MM.1S (cell line): ENCODE data around the gene ARFRP1.

Experiments used
- DNase-seq: peaks from one replicate; pipeline ENCODE4 v3.0.0-alpha.2; 2015
- H2AFZ ChIP-seq: fragments of 300-600 bp; sonication (generic); 2 replicates; pipeline ENCODE4 v1.6.0; 2016; ENCODE audit warnings: antibody characterized with exemption, low read length
- H3F3A ChIP-seq: fragments of 300-600 bp; sonication (generic); 2 replicates; pipeline ENCODE4 v1.6.1; 2016; ENCODE audit warnings: mild to moderate bottlenecking, antibody characterized with exemption, low read length, moderate library complexity, mixed read lengths; ENCODE audit not compliant: insufficient read depth
- H3K27ac ChIP-seq: fragments of 300-600 bp; sonication (generic); 2 replicates; pipeline ENCODE4 v1.5.1; 2016; ENCODE audit warnings: mild to moderate bottlenecking, low read length
- H3K27me3 ChIP-seq: fragments of 300-600 bp; sonication (generic); replicated peaks from 2 replicates; pipeline ENCODE4 v1.6.0; 2016; ENCODE audit warnings: low read length; ENCODE audit not compliant: insufficient read depth
- H3K36me3 ChIP-seq: fragments of 300-600 bp; sonication (generic); replicated peaks from 2 replicates; pipeline ENCODE4 v1.6.1; 2016; ENCODE audit warnings: mild to moderate bottlenecking, low read length, mixed read lengths; ENCODE audit not compliant: insufficient read depth
- H3K4me1 ChIP-seq: fragments of 300-600 bp; sonication (generic); 2 replicates; pipeline ENCODE4 v1.6.1; 2016; ENCODE audit warnings: low read length, mixed read lengths
- H3K4me2 ChIP-seq: fragments of 300-600 bp; sonication (generic); 2 replicates; pipeline ENCODE4 v1.6.0; 2016; ENCODE audit warnings: low read depth, low read length
- H3K4me3 ChIP-seq: fragments of 300-600 bp; sonication (generic); 2 replicates; pipeline ENCODE4 v1.5.1; 2016; ENCODE audit warnings: low read length, mixed read lengths
- H3K79me2 ChIP-seq: fragments of 300-600 bp; sonication (generic); 2 replicates; pipeline ENCODE4 v1.6.1; 2016; ENCODE audit warnings: mixed run types, low read length, mixed read lengths
- H3K9ac ChIP-seq: fragments of 300-600 bp; sonication (generic); 2 replicates; pipeline ENCODE4 v1.6.1; 2016; ENCODE audit warnings: low read length, mixed read lengths
- H3K9me2 ChIP-seq: fragments of 300-600 bp; sonication (generic); replicated peaks from 2 replicates; pipeline ENCODE4 v1.6.1; 2016; ENCODE audit warnings: mild to moderate bottlenecking, low read length, mixed read lengths; ENCODE audit not compliant: insufficient read depth
- H3K9me3 ChIP-seq: fragments of 300-600 bp; sonication (generic); replicated peaks from 2 replicates; pipeline ENCODE4 v1.6.1; 2016; ENCODE audit warnings: mild to moderate bottlenecking, low read length, mixed read lengths; ENCODE audit not compliant: insufficient read depth
- H4K20me1 ChIP-seq: fragments of 300-600 bp; sonication (generic); 2 replicates; pipeline ENCODE4 v1.6.1; 2016; ENCODE audit warnings: mild to moderate bottlenecking, low read length, moderate library complexity, mixed read lengths; ENCODE audit not compliant: insufficient read depth
- CTCF ChIP-seq: fragments of 300-600 bp; sonication (generic); IDR thresholded peaks from 2 replicates; pipeline ENCODE4 v1.5.1; 2016; ENCODE audit warnings: antibody characterized with exemption, low read length, mixed read lengths
- EZH2 ChIP-seq: fragments of 300-600 bp; sonication (generic); optimal IDR thresholded peaks from 2 replicates; pipeline ENCODE3; 2017; ENCODE audit warnings: low read depth, mild to moderate bottlenecking, antibody characterized with exemption, low read length, mixed read lengths
- EZH2phosphoT487 ChIP-seq: fragments of 300-600 bp; sonication (generic); IDR thresholded peaks from 2 replicates; pipeline ENCODE4 v1.6.1; 2018; ENCODE audit warnings: antibody characterized with exemption, low read length

Gene ARFRP1

GRCh38 chr20:63738687-63739129 lies 30.9 kb upstream of the ARFRP1 start:
- no peaks in the 10 kb centered on the region for H3K9me2 ChIP-seq
- peak overlapping the region; percentile 99 for H3K4me2 ChIP-seq
- DNase-seq, result peak; percentile 74
- no peaks in the 10 kb centered on the region for H4K20me1 ChIP-seq
- peak overlapping the region; percentile 59; the same call in 1 of the 2 replicates for H3K27ac ChIP-seq
- TF ChIP-seq EZH2 (no peak), EZH2phosphoT487 (no peak), CTCF (no peak)
- peaks cover 12% of the 10 kb centered on the region for H3K4me1 ChIP-seq
- H2AFZ ChIP-seq, result no peak overlapping the region
- no peaks in the 10 kb centered on the region for H3K9me3 ChIP-seq
- H3K79me2 ChIP-seq, result peaks cover 47% of the 10 kb centered on the region
- H3K9ac ChIP-seq, result peak overlapping the region; percentile 54
- H3K4me3 ChIP-seq, result peak overlapping the region; percentile 86
- no peaks in the 10 kb centered on the region for H3K36me3 ChIP-seq
- no peaks in the 10 kb centered on the region for H3K27me3 ChIP-seq
- peaks cover 20% of the 10 kb centered on the region for H3F3A ChIP-seq

GRCh38 chr20:63737945-63738686 lies 30.3 kb upstream of the ARFRP1 start:
- H3K9me3 ChIP-seq, result no peaks in the 10 kb centered on the region
- no peaks in the 10 kb centered on the region for H4K20me1 ChIP-seq
- peaks cover 20% of the 10 kb centered on the region for H3F3A ChIP-seq
- peak overlapping the region; percentile 86 for H3K4me3 ChIP-seq
- H3K9ac ChIP-seq, result peak overlapping the region; percentile 88
- H3K27me3 ChIP-seq, result no peaks in the 10 kb centered on the region
- no peaks in the 10 kb centered on the region for H3K9me2 ChIP-seq
- H3K79me2 ChIP-seq, result peaks cover 53% of the 10 kb centered on the region
- H3K27ac ChIP-seq, result peak overlapping the region; percentile 93; the same call in 1 of the 2 replicates
- H3K4me2 ChIP-seq, result peak overlapping the region; percentile 99
- H2AFZ ChIP-seq, result no peak overlapping the region
- TF ChIP-seq CTCF (no peak), EZH2 (no peak), EZH2phosphoT487 (no peak)
- peak; percentile 77 for DNase-seq
- no peaks in the 10 kb centered on the region for H3K36me3 ChIP-seq
- H3K4me1 ChIP-seq, result peaks cover 12% of the 10 kb centered on the region

GRCh38 chr20:63737695-63737944 lies 29.8 kb upstream of the ARFRP1 start:
- Histone ChIP-seq H3F3A (peaks cover 20% of the 10 kb centered on the region), H3K4me1 (peaks cover 15% of the 10 kb centered on the region), H3K4me2 (peak overlapping the region; percentile 94; the same call in 1 of the 2 replicates), H3K9ac (peak overlapping the region; percentile 88), H2AFZ (no peak overlapping the region), H3K27me3 (no peaks in the 10 kb centered on the region), H3K36me3 (no peaks in the 10 kb centered on the region), H3K27ac (peak overlapping the region; percentile 93), H4K20me1 (no peaks in the 10 kb centered on the region), H3K4me3 (peak overlapping the region; percentile 86), H3K9me3 (no peaks in the 10 kb centered on the region), H3K79me2 (peaks cover 57% of the 10 kb centered on the region), H3K9me2 (no peaks in the 10 kb centered on the region)
- no peak for DNase-seq
- TF ChIP-seq EZH2phosphoT487 (no peak), CTCF (no peak), EZH2 (no peak)
